ENCODE measurements around the gene PDE6D.
A peak's percentile ranks its signal among the peaks of the same experiment; 100 is the strongest.
"Not testable (repeated sequence)": the region's sequence is repeated elsewhere in the genome, so short reads cannot be mapped to it uniquely, and the experiment has no call there.

PDE6D gene

DNA sequence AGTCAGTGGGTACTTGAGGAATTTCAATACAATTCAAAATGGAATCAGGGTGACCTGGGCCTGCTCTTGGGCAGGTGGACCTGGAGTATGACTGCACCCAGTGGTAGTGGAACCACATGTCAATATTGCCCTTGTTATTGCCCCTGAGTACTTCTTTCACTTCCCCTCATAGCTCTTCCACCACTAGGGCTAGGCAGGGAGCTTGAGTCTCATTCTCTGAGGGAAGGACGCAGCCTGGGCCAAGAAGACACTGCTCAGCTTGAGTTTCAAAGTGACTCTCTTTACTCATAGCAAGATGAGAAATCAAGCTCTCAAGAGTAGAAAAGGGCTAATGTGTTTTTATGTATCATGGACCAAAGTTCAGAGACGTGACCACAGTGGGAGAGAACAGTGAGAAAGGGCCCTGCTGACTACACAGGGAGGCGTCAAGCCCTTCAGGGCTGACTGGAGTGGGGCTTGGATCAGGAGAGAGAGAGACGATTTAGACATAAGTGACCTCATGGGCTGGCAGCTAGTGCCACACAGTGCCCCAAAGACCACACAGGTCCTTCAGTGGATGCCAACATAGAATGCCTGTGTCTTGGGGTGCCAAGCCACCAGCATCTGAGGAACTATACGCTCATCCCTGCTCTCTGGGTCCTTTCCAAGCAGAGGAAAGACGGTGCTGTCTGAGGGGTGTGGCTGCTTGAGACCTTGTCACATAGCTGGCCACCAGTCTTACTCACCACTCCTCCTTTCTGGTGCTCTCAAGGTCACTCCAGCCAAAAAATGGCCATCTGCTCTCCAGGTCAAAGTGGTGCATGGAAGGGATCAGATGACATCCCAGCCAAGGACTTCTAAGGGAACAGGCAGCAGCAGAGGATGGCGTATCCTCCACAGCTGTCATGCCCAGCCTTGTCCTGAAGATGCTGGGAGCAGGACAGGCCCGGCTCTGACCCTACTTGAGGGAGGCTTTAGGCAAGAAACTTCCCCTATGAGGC is 59.8 kb downstream of the PDE6D start:
- FAIRE-seq = peak; percentile 82
- no peak for DNase-seq (ENCODE audit: extremely low spot score, insufficient read length, low read depth)

DNA sequence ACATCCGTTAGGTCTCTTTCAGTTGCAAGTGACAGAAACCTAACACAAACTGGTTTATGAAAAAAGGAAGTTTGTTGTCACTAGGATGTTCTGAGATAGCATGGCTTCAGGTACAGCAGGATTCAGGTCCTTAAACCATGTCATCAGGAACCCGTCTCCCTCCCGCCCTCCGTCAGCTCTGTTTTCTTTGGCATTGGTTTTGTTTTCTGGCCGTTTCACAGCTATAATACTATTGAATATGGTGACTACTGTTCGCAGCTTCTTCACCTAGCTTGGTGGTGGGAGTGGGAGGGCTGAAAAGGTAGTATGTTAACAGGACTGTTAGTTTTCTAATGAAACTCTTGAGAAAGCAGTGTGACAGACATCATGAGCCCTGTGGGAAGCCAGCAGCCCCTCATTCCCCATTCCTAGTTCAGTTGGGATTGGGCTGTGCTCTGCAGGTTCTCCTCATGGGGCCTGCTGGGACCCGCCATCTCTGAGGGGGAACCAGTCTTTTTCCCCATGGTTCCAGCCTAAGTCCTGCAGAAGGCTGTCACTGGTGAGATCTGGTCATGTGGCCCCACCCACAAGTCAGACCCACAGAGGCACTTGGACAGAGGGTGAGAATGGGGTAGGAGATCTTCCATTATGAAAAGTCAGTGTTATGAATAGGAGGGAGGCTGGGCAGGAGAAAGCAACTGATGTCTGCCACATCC is 60.6 kb downstream of the PDE6D start:
- no peak for DNase-seq (ENCODE audit: extremely low spot score, insufficient read length, low read depth)
- no peak for FAIRE-seq

- FAIRE-seq (no peak), DNase-seq (ENCODE audit: extremely low spot score, insufficient read length, low read depth) (no peak)
Measured at GRCh38 chr2:231718799-231719198, 62.3 kb downstream of the PDE6D start.

GRCh38 chr2:231717281-231718171 is 63.6 kb downstream of the PDE6D start:
- DNase-seq (ENCODE audit: extremely low spot score, insufficient read length, low read depth) (peak; percentile 68), FAIRE-seq (peak; percentile 89)

GRCh38 chr2:231716666-231717280 is 64.3 kb downstream of the PDE6D start:
- no peak for DNase-seq (ENCODE audit: extremely low spot score, insufficient read length, low read depth)
- FAIRE-seq = no peak

GRCh38 chr2:231715988-231716616 is 65.0 kb downstream of the PDE6D start:
- DNase-seq (ENCODE audit: extremely low spot score, insufficient read length, low read depth) (no peak), FAIRE-seq (no peak)

DNA sequence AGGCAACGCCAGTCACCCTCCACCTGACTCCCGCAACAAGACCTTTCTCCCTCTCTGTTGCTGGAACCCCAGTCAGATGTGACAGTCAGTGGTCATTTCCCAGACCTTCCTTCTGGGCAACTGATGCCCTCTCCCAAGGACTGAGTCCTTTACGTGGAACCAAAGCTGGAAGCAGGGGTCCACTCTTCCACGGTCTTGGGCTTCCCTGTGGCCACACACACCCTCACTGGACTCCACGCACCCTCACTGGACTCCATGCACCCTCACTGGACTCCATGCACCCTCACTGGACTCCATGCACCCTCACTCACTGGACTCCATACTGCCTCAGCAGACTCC is 65.6 kb downstream of the PDE6D start:
- no peak for DNase-seq (ENCODE audit: extremely low spot score, insufficient read length, low read depth)
- FAIRE-seq = no peak

- peak; percentile 72 for FAIRE-seq
- DNase-seq (ENCODE audit: extremely low spot score, insufficient read length, low read depth) = no peak
Measured at GRCh38 chr2:231714639-231715498, 66.2 kb downstream of the PDE6D start.

DNA sequence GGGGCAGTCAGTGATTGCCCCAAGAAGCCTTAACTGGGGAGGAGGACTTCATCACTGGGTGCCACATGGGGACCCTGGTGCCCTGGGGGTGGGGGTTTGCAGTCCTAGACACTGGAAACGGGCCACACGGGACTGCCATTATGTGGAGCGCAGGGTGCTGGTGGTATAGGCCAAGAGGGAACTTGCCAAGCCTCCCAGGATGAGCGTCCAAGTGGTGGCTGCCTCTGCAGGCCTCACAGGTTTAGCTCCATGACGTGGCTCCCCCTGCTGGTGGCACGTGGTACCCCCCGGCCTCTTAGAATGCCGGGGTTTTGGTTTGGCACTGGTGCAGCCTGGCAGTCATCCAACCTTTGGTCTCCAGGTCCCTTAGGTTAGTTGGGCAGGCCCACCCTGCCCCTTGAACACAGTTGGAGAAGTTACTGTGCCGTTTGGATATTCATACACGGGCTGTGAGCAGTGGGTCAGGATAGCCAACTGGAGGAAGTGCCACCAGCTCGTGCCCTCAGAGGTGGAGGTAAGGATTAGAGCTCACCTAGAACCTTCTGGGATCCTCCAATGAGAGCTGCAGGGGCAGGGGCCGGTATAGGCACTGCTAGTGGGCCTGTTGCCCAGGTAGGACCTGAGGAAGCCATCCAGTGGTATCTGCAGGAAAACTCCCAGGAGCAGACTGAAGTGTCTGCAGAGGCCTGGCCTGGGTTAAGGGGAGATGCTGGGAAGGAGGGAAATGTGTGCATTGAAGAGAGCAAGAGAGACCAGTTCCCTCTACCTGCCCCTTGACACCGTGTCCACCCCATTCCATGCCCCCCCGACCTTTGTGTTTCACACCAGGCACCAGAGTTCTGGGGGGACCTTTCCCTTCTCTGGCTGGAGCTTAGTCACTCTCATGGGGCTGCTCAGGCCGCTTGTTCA is 67.1 kb downstream of the PDE6D start:
- peak; percentile 46 for DNase-seq (ENCODE audit: extremely low spot score, insufficient read length, low read depth)
- peak; percentile 78 for FAIRE-seq

DNA sequence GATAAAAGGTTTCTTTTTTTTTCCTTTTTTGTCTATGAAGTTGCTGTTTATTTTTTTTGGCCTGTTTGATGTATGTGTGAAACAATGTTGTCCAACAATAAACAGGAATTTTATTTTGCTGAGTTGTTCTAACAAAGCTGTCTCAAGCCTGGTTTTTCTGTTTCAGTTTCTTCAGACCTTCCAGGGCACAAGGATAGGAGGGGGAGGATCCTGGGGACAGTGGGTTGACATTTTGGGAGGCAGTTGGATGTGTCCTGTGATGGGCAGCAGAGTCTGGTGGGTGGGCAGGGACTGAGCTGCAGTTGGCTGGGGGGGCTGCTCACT is 67.7 kb downstream of the PDE6D start:
- not testable (repeated sequence) for FAIRE-seq

DNA sequence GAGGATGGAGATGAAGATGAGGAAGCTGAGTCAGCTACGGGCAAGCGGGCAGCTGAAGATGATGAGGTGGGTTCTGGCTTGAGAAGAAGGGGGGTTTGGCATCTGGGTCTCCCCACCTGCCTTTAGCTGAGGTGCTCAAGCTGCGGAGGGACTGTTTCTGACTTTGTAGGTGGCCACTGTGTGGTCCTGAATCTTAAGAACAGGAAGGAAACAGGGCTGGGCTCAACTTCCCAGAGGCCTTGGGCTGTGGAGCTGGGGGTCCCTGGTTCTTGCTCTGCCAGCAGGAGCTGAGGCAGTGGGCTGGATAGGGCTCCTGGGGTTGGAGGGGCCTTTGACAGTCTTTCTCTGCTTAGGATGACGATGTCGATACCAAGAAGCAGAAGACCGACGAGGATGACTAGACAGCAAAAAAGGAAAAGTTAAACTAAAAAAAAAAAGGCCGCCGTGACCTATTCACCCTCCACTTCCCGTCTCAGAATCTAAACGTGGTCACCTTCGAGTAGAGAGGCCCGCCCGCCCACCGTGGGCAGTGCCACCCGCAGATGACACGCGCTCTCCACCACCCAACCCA is 68.5 kb downstream of the PDE6D start:
- not testable (repeated sequence) for FAIRE-seq; DNase-seq (ENCODE audit: extremely low spot score, insufficient read length, low read depth)

More for the DNA sequence above, 67.7 kb downstream of the PDE6D start:
- not testable (repeated sequence) for DNase-seq (ENCODE audit: extremely low spot score, insufficient read length, low read depth)

DNA sequence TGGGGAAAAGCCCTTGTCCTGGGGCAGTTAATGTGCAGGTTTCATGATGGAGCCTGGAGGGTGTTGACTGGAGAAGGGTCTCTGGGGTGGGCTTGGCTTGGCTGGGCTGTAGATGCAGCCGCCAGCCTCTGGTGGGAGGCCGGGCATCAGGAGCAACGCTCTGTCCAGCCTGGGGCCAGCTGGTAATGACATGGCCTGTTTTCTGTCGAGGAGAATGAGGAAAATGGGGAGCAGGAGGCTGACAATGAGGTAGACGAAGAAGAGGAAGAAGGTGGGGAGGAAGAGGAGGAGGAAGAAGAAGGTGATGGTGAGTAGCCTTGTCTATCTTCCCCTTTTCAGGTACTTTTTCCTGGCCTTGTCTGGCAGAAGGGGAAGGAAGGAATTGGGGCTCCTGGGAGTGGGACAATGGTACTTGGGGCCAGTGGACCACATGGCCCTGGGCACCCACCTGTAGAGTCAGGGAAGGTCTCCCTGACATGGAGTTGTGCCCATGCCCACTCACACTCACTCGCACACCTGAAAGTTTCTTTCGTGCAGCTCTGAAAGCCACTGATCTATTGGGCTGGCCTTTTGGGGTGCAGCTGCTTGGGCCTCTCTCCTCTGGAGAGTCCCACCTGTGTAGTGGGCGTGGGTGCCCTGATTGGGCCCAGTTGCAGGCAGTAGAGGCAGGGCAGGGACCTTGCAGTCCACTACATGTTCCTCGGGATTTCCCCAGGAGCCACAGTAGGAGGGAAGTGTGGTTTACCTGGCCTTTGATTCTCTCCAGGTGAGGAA is 69.2 kb downstream of the PDE6D start:
- FAIRE-seq (no peak), DNase-seq (ENCODE audit: extremely low spot score, insufficient read length, low read depth) (no peak)

- no peak for DNase-seq (ENCODE audit: extremely low spot score, insufficient read length, low read depth)
- FAIRE-seq = no peak
Measured at GRCh38 chr2:231710799-231711676, 70.0 kb downstream of the PDE6D start.

DNA sequence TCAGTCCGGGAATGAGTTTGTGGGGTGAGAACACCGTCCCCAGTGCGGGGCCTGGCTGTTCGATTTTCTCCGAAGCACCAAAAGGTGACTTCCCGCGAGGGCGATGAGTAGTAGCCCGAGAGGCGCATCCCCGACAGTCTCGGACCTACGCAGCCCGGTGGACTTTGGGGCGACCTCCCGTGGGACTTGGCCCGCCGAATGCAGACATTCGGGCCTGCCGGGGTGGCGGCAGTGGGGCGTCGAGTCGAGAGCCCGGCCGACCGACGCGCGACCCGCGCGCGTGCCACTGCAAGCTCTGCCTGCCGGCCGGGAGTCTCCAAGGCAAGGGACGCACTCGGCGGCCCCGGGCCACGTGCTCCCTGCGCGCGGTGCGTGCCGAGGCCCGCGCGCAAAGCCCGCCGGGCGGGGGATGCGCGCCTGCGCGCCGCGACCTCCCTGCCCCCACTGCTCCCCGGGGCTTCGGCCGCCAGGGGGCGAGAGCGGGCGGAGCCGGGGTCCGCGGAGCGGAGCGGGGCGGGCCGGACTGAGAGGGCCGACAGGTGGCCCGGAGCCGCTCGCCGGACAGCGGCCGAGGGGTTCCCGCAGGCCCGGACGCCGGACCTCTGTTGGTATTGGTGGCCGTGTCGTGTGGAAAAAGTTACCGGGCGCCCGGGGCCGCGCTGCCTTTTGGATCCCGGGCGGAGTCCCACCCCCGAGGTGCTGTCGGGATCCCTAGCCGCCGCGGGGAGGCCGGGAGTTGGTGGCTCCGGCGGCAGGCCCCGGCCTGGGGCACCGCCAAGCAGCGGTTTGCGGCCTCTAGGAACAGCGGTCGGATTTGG is 70.9 kb downstream of the PDE6D start:
- DNase-seq (ENCODE audit: extremely low spot score, insufficient read length, low read depth) = peak; percentile 66
- peak; percentile 62 for FAIRE-seq

GRCh38 chr2:231709636-231709980 is 71.5 kb downstream of the PDE6D start:
- no peak for FAIRE-seq
- DNase-seq (ENCODE audit: extremely low spot score, insufficient read length, low read depth) = no peak

Measured in GM18507 (cell line).